Measurements from ENCODE around the gene TAF11L5. TPM values are rescaled to one million over a fixed set of nuclear protein-coding genes. Genes with fewer than 3 reads are reported as not detected.

TAF11L5 gene
- total RNA-seq, 2 donors from 2014 or later, result not detected

Other genes with a start within 250 kb of the TAF11L5 start
- not detected for gene TAF11L2, start 27.0 kb upstream of the TAF11L5 start, total RNA-seq
- not detected for gene TAF11L3, start 6.9 kb upstream of the TAF11L5 start, total RNA-seq
- not detected for gene TAF11L4, start 3.4 kb upstream of the TAF11L5 start, total RNA-seq
- not detected for gene TAF11L6, start 3.4 kb downstream of the TAF11L5 start, total RNA-seq
- not detected for gene TAF11L7, start 60.5 kb downstream of the TAF11L5 start, total RNA-seq
- not detected for gene TAF11L8, start 65.7 kb downstream of the TAF11L5 start, total RNA-seq
- gene TAF11L9, start 69.2 kb downstream of the TAF11L5 start, total RNA-seq, result not detected
- not detected for gene TAF11L10, start 72.6 kb downstream of the TAF11L5 start, total RNA-seq
- not detected for gene TAF11L11, start 78.9 kb downstream of the TAF11L5 start, total RNA-seq
- not detected for gene TAF11L12, start 85.2 kb downstream of the TAF11L5 start, total RNA-seq
- not detected for gene TAF11L13, start 106.9 kb downstream of the TAF11L5 start, total RNA-seq
- gene TAF11L14, start 109.2 kb downstream of the TAF11L5 start, total RNA-seq, result not detected

All from left colon (tissue), 2 donors.